Tibial artery (tissue), 4 donors: ENCODE measurements around the gene ST3GAL2.

Source experiments
- DNase-seq, 2 donors: peaks; one replicate each; pipeline ENCODE4 v3.0.0-alpha.2; 2019
- H3K27ac ChIP-seq, 2 donors: fragments of 200-600 bp; sonication (generic) in 1 of 2; 1 replicate in 1 of 2; 2 replicates in 1 of 2; pipeline ENCODE4 v1.5.1; 2018 to 2019; ENCODE audit warnings: mild to moderate bottlenecking in 1 of 2
- H3K27me3 ChIP-seq, 2 donors: fragments of 200-600 bp; sonication (generic) in 1 of 2; one replicate each; pipeline versions ENCODE4 v1.5.1 to v1.6.0; 2016 to 2019
- H3K36me3 ChIP-seq, 3 donors: fragments of 200-600 bp; sonication (generic) in 2 of 3; one replicate each; pipeline ENCODE4 v1.5.1; 2016 to 2019; ENCODE audit warnings: mild to moderate bottlenecking in 2 of 3
- H3K4me1 ChIP-seq, 4 donors: fragments of 200-600 bp; sonication (generic) in 2 of 4; 1 replicate in 3 of 4; 2 replicates in 1 of 4; pipeline ENCODE4 v1.5.1; 2016 to 2019
- H3K4me3 ChIP-seq, 2 donors: fragments of 200-600 bp; sonication (generic) in 1 of 2; 1 replicate in 1 of 2; 2 replicates in 1 of 2; pipeline ENCODE4 v1.5.1; 2018 to 2019; ENCODE audit warnings: mild to moderate bottlenecking in 2 of 2
- H3K9me3 ChIP-seq, 3 donors: fragments of 200-600 bp; sonication (generic) in 1 of 3; one replicate each; pipeline ENCODE4 v1.5.1; 2016 to 2019
- intact Hi-C: fragments of 100-400 bp; cut with DNase I; formaldehyde crosslinking; loops from one replicate; pipeline ENCODE4 v1.15.0; 2023; ENCODE audit warnings: low total_unique reads
- TF ChIP-seq, protein P1 (sequence below), 2 experiments: fragments of 200-600 bp in 1 of 2; fragments of 450-650 bp in 1 of 2; IDR thresholded peaks; one replicate each; pipeline ENCODE4 v1.5.1; 2017 to 2019; ENCODE audit warnings: antibody characterized with exemption in 2 of 2, mild to moderate bottlenecking in 1 of 2, moderate library complexity in 1 of 2

ST3GAL2 gene

DNA sequence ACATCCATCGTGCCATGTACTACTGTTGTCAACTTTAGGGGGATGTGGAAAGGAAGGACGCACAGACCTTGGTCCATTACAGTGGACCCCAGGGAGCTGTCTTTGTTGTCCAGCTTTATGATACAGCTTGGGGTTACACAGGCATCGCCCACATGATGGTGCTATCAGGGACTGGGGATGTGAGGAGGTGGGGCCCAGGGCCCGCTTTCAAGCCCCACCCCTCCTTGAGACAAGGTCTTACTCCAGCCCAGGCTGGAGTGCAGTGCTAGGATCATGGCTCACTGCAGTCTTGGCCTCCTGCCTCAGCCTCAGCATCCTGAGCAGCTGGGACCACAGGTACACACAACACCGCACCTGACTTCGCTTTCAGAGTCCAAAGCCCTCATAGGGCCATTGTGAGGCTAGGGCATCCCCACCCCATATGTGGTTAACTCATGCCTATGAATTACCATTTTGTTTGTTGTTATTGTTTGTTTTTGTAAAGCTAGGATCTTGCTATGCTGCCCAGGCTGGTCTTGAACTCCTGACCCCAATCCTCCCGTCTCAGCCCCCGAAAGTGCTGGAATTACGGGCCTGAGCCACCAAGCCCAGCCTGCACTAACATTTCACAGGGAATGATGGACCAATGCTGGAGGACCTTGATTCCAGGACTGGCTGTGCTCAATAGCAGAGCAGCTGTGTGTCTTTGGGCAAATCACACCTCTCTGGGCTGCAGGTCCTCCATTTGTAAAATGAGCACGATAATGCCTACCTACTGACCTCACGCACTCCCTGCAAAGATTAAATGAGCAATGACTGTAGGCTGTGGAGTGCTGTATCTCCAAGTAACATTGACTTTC is 17.2 kb downstream of the ST3GAL2 start:
- intact Hi-C loops, result no loop called here
- TF ChIP-seq, protein P1, sequence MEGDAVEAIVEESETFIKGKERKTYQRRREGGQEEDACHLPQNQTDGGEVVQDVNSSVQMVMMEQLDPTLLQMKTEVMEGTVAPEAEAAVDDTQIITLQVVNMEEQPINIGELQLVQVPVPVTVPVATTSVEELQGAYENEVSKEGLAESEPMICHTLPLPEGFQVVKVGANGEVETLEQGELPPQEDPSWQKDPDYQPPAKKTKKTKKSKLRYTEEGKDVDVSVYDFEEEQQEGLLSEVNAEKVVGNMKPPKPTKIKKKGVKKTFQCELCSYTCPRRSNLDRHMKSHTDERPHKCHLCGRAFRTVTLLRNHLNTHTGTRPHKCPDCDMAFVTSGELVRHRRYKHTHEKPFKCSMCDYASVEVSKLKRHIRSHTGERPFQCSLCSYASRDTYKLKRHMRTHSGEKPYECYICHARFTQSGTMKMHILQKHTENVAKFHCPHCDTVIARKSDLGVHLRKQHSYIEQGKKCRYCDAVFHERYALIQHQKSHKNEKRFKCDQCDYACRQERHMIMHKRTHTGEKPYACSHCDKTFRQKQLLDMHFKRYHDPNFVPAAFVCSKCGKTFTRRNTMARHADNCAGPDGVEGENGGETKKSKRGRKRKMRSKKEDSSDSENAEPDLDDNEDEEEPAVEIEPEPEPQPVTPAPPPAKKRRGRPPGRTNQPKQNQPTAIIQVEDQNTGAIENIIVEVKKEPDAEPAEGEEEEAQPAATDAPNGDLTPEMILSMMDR (IDR thresholded peaks at IDR 0.05), result no peak
- H3K9me3 ChIP-seq, result no peaks in the 10 kb centered on the region
- H3K4me3 ChIP-seq, result no peak overlapping the region
- H3K36me3 ChIP-seq, result peaks cover 0 to 7% (median 0%) of the 10 kb centered on the region in 3 donors
- no peak overlapping the region for H3K27ac ChIP-seq
- H3K4me1 ChIP-seq, result no peaks in the 10 kb centered on the region
- no peaks in the 10 kb centered on the region for H3K27me3 ChIP-seq
- DNase-seq, result no peak

DNA sequence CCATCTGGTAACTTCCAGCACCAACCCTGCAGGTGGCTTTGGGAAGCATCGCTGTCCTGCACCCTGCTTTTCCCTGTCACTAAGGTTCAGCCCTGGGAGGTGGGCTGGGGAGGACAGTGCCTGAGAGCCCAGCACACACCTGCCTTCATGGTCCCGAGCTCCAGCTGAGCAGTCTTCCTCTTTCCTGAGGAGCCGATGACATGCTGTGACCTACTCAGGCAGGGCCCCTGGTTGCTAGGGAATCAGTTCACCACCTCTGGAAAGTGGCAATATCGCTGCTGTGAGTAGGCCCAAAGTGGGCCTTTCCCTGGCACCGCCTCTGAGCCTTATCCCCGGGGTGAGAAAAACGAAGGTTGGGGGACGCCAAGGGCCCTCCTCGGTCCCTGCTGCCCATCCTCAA is 17.9 kb downstream of the ST3GAL2 start:
- TF ChIP-seq, protein P1 (IDR thresholded peaks at IDR 0.05), result no peak
- no peak for DNase-seq
- H3K36me3 ChIP-seq, result peaks cover 0 to 7% (median 0%) of the 10 kb centered on the region in 3 donors
- H3K9me3 ChIP-seq, result no peaks in the 10 kb centered on the region
- no peak overlapping the region for H3K4me3 ChIP-seq
- H3K27me3 ChIP-seq, result no peaks in the 10 kb centered on the region
- no peak overlapping the region for H3K27ac ChIP-seq
- intact Hi-C loops, result no loop called here
- H3K4me1 ChIP-seq, result no peaks in the 10 kb centered on the region

DNA sequence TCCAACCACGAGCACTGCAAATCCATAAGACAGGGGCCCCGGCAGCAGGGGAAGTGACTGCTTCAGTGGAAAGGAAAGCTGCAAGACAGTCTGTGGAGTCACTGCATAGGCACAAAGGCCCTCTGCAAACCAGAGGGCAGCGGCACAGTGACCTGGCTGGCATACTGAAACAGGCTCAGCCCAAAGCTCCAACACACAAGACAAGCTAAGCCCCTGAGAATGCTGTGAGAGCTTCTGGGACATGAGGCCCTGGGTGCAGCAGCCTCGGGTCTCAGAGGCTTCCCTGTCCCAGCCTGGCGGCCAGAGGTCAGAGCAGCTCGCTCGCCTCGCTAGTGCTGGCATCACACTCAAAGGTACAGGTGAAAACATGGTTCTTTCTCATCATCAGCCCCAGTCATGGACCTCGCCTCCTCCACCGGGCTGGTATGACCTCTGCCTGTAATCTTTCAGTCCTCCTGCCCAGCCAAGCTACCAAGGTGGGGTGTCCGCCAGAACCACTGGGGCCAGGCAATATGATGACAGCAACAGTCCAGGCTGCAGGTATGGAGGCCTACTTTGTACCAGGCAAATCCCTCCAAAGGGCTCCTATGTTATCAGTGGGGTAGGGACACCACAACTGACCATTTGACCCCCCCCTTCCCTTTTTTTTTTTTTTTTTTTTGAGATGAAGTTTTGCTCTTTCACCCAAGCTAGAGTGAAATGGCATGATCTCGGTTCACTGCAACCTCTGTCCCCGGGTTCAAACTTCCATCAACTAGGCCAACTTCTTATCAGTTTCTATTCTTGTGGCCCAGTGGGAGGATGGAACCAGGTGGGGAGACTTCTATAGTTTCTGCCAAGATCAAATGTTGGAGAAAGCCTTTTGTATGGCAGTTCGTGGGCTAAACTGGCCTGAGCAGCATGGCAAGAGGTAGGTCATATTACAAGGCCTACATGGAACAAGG is 19.2 kb downstream of the ST3GAL2 start:
- Histone ChIP-seq H3K27me3 (no peaks in the 10 kb centered on the region), H3K27ac (no peak overlapping the region), H3K4me1 (no peaks in the 10 kb centered on the region), H3K36me3 (peaks cover 0 to 1% (median 0%) of the 10 kb centered on the region in 3 donors), H3K9me3 (no peaks in the 10 kb centered on the region), H3K4me3 (no peak overlapping the region)
- intact Hi-C loops, result no loop called here
- no peak for DNase-seq
- TF ChIP-seq, protein P1 (IDR thresholded peaks at IDR 0.05), result no peak

DNA sequence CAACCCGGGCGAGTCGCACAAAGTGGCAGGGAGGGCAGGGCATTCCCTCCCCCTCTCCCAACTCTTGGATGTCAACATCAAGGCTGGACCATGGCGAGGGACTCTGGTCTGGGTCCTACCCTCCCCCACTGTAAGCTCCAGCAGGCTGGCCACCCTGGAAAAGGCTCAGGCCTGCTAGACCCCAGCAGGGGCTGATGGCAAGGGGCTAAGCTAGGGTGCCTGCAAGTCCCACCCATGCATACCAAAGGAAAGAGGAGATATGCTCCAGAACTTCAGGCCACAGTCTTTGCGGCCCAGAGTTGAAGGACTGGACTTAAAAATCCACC is 19.9 kb downstream of the ST3GAL2 start:
- TF ChIP-seq, protein P1 (IDR thresholded peaks at IDR 0.05), result no peak
- no peak overlapping the region for H3K4me3 ChIP-seq
- H3K27me3 ChIP-seq, result no peaks in the 10 kb centered on the region
- no peaks in the 10 kb centered on the region for H3K4me1 ChIP-seq
- H3K36me3 ChIP-seq, result no peaks in the 10 kb centered on the region
- intact Hi-C loops, result no loop called here
- DNase-seq, result no peak
- H3K9me3 ChIP-seq, result no peaks in the 10 kb centered on the region
- no peak overlapping the region for H3K27ac ChIP-seq

DNA sequence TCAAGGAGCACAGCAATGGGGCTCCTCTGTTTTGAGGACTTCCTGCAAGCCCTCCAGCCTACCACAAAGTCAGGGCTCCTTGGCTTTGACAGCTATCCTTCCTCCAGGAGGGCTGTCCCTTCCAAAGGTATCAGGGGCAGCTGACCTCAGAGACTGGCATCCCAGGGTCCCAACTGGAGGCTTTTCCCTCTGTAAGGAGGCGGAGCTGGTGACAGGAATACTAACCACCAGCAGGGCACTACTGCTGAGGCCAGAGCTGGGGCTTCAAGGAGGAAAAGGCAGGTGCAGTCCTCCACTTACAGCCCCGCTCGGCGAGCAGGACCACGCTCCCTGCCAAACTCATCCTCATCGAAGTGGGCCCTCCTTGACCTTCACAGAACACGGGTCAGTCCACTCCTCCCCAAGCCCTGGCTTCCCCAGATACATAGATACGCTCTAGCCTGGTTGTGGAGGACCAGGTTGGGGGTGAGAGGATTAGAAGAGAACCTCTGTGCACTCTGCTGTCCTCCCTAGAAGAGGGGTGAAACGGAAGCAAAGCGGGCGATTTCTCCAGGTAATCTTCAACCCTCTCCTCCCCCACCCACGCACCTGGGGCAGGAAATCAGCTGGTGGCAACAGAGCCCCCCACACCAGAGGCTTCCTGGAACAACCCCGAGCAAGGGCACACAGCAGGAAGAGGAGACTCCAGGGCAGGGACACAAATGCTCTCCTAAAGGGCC is 20.5 kb downstream of the ST3GAL2 start:
- TF ChIP-seq, protein P1 (IDR thresholded peaks at IDR 0.05), result no peak
- Histone ChIP-seq H3K27me3 (no peaks in the 10 kb centered on the region), H3K27ac (no peak overlapping the region), H3K4me1 (no peaks in the 10 kb centered on the region), H3K4me3 (no peak overlapping the region), H3K9me3 (no peaks in the 10 kb centered on the region), H3K36me3 (no peaks in the 10 kb centered on the region)
- DNase-seq, result no peak
- intact Hi-C loops, result no loop called here
